Stimulated activated CD4-positive, alpha-beta T cell treated with anti-CD3 and anti-CD28 coated beads, Interleukin-15, amount 100 ng/mL, for 24 hours (primary cell): ENCODE results near the gene TBX21.

Experiments used
- DNase-seq: peaks from one replicate; pipeline ENCODE4 v3.0.0-alpha.2; 2020

The TBX21 gene

GRCh38 chr17:47774987-47775580, 42.0 kb downstream of the TBX21 start:
- no peak for DNase-seq

GRCh38 chr17:47776330-47777197, 43.5 kb downstream of the TBX21 start:
- DNase-seq = peak; percentile 43

- no peak for DNase-seq
Measured at GRCh38 chr17:47778184-47778635, 45.2 kb downstream of the TBX21 start.

- no peak for DNase-seq
Measured at GRCh38 chr17:47781397-47781796, 48.4 kb downstream of the TBX21 start.

GRCh38 chr17:47785538-47786123, 52.6 kb downstream of the TBX21 start:
- peak; percentile 39 for DNase-seq

GRCh38 chr17:47789611-47790561, 56.9 kb downstream of the TBX21 start:
- DNase-seq = peak; percentile 78

- DNase-seq = no peak
Measured at GRCh38 chr17:47791025-47791424, 58.0 kb downstream of the TBX21 start.

GRCh38 chr17:47792457-47792856, 59.4 kb downstream of the TBX21 start:
- no peak for DNase-seq

- no peak for DNase-seq
Measured at GRCh38 chr17:47792979-47793378, 59.9 kb downstream of the TBX21 start.
